Lung (tissue), 12 donors: Measurements from ENCODE around the gene NUDT2. TPM values are rescaled to one million over a fixed set of nuclear protein-coding genes. Genes with fewer than 3 reads are reported as not detected.

Source experiments
- ATAC-seq: fragments of 200-7000 bp; cut with Tn5 transposase; one replicate; pipeline ENCODE4 v1.9.1; 2020; ENCODE audit warnings: moderate number of reproducible peaks; ENCODE audit not compliant: insufficient read depth, low FRiP score
- DNase-seq, 3 donors: peaks; one replicate each; pipeline ENCODE4 v3.0.0-alpha.2; 2013 to 2017
- H3K27ac ChIP-seq, 2 donors: one replicate each; pipeline ENCODE4 v1.5.1; 2013; ENCODE audit warnings: mild to moderate bottlenecking in 2 of 2, moderate library complexity in 2 of 2, control low read depth in 1 of 2, inconsistent platforms in 1 of 2, low read depth in 1 of 2, low read length in 1 of 2
- H3K27me3 ChIP-seq, 3 donors: one replicate each; pipeline ENCODE4 v1.5.1; 2013; ENCODE audit warnings: low read length in 2 of 3; ENCODE audit not compliant: control insufficient read depth in 3 of 3, insufficient read depth in 3 of 3
- H3K36me3 ChIP-seq, 4 donors: one replicate each; pipeline ENCODE4 v1.5.1; 2013; ENCODE audit warnings: low read length in 4 of 4, mild to moderate bottlenecking in 1 of 4, moderate library complexity in 1 of 4; ENCODE audit not compliant: control insufficient read depth in 4 of 4, insufficient read depth in 4 of 4
- H3K4me1 ChIP-seq, 5 donors: one replicate each; pipeline ENCODE4 v1.5.1; 2013; ENCODE audit warnings: low read length in 5 of 5, mild to moderate bottlenecking in 2 of 5, moderate library complexity in 1 of 5; ENCODE audit not compliant: control insufficient read depth in 5 of 5, insufficient read depth in 5 of 5
- H3K4me3 ChIP-seq: one replicate; pipeline ENCODE4 v1.5.1; 2013; ENCODE audit warnings: mild to moderate bottlenecking, control low read depth, moderate library complexity
- H3K9ac ChIP-seq, 2 donors: one replicate each; pipeline ENCODE4 v1.5.1; 2013; ENCODE audit warnings: low read length in 2 of 2, control low read depth in 1 of 2; ENCODE audit not compliant: insufficient read depth in 1 of 2
- H3K9me3 ChIP-seq, 4 donors: one replicate each; pipeline ENCODE4 v1.5.1; 2013; ENCODE audit warnings: low read length in 3 of 4, mild to moderate bottlenecking in 1 of 4, moderate library complexity in 1 of 4; ENCODE audit not compliant: control insufficient read depth in 4 of 4, insufficient read depth in 3 of 4
- WGBS, 2 donors: extraction: QIAGEN DNeasy Blood & Tissue Kit; methylation state at CpG; one replicate each; pipeline ENCODE4 v1.1.7; 2013; 5-methylcytosine and 5-hydroxymethylcytosine counted together
- polyA plus RNA-seq, 2 donors: library from polyadenylated mRNA; stranded (reverse); fragments of 200-250 nt; gene quantifications; one replicate each; pipeline ENCODE4 v1.2.1, GENCODE V29; 2013
- total RNA-seq, 2 donors: library from RNA; depleted of rRNA in 1 of 2; stranded (reverse); fragments of >200 nt in 1 of 2; gene quantifications; one replicate each; pipeline ENCODE4 v1.2.1, GENCODE V29; 2014 to 2021
- TF ChIP-seq, protein P1 (sequence below): IDR thresholded peaks from 2 replicates; pipeline ENCODE4 v1.5.1; 2012; ENCODE audit warnings: mild to moderate bottlenecking; ENCODE audit errors: control extremely low read depth, extremely low read depth
- donor health status: control.
- donor health status: control.
- donor health status: Bipolar disorder and iron deficiency.
- donor health status: healthy.
- donor health status: DM: yes; HTN: yes; CAD: no.

The NUDT2 gene
- total and polyA plus RNA-seq, 4 donors: 11.7 to 20.1 (median 15.6) TPM

GRCh38 chr9:34379334-34380033 lies 50.1 kb downstream of the NUDT2 start:
- DNase-seq (peak; percentile 72 to 79 (median 79)), ATAC-seq (peak; percentile 59)
- H3K9me3 ChIP-seq: no peaks in the 10 kb centered on the region
- no peak overlapping the region for H3K4me3 ChIP-seq
- WGBS, 2 donors: 1 to 8% methylated on average over 35 of the region's 35 CpGs
- H3K27ac ChIP-seq: no peak overlapping the region
- H3K4me1 ChIP-seq: peaks cover 2 to 32% (median 6%) of the 10 kb centered on the region in 5 donors
- H3K27me3 ChIP-seq: peaks cover 0 to 45% (median 36%) of the 10 kb centered on the region in 3 donors
- TF ChIP-seq, protein P1, sequence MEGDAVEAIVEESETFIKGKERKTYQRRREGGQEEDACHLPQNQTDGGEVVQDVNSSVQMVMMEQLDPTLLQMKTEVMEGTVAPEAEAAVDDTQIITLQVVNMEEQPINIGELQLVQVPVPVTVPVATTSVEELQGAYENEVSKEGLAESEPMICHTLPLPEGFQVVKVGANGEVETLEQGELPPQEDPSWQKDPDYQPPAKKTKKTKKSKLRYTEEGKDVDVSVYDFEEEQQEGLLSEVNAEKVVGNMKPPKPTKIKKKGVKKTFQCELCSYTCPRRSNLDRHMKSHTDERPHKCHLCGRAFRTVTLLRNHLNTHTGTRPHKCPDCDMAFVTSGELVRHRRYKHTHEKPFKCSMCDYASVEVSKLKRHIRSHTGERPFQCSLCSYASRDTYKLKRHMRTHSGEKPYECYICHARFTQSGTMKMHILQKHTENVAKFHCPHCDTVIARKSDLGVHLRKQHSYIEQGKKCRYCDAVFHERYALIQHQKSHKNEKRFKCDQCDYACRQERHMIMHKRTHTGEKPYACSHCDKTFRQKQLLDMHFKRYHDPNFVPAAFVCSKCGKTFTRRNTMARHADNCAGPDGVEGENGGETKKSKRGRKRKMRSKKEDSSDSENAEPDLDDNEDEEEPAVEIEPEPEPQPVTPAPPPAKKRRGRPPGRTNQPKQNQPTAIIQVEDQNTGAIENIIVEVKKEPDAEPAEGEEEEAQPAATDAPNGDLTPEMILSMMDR: peak; percentile 89
- no peaks in the 10 kb centered on the region for H3K36me3 ChIP-seq
- no peak overlapping the region for H3K9ac ChIP-seq

GRCh38 chr9:34380034-34380510 lies 50.7 kb downstream of the NUDT2 start:
- Histone ChIP-seq H3K9ac (no peak overlapping the region), H3K27ac (peak overlapping the region in 1 of 2 donors; percentile 3), H3K4me1 (peaks cover 2 to 32% (median 6%) of the 10 kb centered on the region in 5 donors), H3K27me3 (peaks cover 0 to 45% (median 32%) of the 10 kb centered on the region in 3 donors), H3K9me3 (no peaks in the 10 kb centered on the region), H3K4me3 (no peak overlapping the region), H3K36me3 (no peaks in the 10 kb centered on the region)
- DNase-seq: peak in 2 of 3 donors; percentile 2 to 13
- TF ChIP-seq, protein P1: no peak
- 19 to 36% methylated on average over 24 of the region's 24 CpGs for WGBS, 2 donors
- no peak for ATAC-seq

DNA sequence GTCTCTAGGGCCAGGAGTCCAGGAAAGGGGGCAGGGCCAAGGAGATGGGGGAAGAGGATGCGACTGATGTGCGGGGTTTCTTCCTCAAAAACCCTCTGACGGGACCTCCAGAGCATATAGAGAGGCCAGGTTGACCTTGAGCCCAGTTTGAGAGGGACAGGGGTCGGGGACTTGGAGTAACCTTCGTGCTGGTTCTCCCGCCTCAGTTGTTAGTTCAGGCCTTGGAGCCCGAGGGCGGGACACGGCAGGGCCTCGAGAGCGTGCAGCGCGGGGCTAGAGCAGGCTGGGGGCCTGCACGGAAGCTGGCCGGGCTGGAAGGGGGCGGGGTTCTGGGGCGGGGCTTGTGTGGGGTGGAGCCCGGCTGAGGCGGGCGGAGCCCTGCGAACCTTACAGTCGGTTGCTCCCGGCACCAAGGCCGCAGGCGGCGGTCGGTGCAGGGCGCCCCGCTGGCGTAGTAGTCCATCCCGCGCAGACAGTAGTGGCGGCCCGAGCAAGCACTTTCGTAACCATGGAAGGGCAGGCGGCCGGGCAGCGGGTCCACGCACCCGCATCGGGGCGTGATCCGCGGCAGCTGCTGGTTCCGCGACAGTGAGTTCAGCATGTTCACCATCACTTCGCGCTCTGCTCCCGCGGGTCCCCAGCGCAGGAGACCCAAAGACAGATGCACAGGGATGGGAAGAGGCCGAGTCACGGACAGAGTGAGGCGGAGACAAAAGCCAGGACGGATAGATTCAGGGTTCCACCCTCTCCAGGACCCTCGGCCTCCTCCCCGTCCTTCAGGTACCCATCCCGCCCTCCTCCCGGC lies 51.3 kb downstream of the NUDT2 start:
- WGBS, 2 donors: 4% methylated on average over 57 to 59 of the region's 59 CpGs
- DNase-seq (peak; percentile 64 to 85 (median 81)), ATAC-seq (peak; percentile 65)
- H3K4me3 ChIP-seq: peak overlapping the region; percentile 43
- H3K4me1 ChIP-seq: peaks cover 2 to 32% (median 3%) of the 10 kb centered on the region in 5 donors
- no peak overlapping the region for H3K9ac ChIP-seq
- no peaks in the 10 kb centered on the region for H3K36me3 ChIP-seq
- H3K9me3 ChIP-seq: no peaks in the 10 kb centered on the region
- peaks cover 0 to 42% (median 28%) of the 10 kb centered on the region in 3 donors for H3K27me3 ChIP-seq
- TF ChIP-seq, protein P1: no peak
- peak overlapping the region; percentile 3 to 17 for H3K27ac ChIP-seq
